ENCODE measurements around the gene EIF3B.
"Not testable (repeated sequence)": the region's sequence is repeated elsewhere in the genome, so short reads cannot be mapped to it uniquely, and the experiment has no call there.

EIF3B gene

DNA sequence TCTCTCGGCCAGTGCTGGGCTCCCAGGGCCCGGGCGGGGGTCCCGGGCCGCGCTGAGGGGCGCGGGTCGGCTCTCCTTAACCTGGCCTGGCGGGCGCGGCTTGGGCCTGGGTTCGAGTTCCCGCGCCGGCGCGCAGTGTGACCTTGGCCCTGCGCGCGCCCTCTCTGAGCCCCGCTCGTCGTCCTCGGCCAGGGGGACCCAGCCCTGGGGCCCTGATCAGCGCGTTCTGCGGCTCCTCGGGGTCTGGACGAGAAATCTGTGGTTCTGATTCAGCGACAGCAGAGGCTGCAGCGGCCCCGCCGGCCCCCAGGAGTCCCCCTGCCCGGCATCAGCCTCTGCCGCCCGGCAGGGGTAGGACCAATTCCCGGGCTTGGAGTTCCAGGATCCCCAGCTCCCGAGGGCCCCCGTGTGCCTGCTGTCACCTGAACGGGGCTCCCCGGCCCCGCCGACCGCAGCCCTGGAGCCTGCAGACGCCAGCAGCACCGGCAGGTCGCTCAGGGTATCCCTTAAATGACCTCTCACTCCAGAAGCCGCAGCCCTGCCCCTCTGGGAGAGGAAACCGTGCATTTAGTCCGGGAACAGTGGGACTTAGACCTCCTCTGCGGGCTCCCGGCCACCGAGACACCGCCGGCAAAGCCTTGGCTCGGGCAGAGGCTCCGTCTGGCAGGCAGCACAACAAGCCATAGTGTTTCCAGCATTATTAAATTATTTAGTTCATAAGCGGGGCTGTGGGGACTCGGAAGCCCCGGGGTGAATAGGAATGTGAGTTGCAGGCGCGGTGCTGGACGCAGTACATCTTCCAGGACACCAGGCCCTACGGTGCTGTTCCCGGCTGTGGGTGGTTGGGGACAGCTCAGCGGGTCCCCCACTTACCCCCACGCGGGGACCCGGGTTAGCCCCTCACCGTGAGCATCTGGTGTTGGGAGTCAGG, 49.4 kb downstream of the EIF3B start:
- DNase-seq, result peak; percentile 23

DNA sequence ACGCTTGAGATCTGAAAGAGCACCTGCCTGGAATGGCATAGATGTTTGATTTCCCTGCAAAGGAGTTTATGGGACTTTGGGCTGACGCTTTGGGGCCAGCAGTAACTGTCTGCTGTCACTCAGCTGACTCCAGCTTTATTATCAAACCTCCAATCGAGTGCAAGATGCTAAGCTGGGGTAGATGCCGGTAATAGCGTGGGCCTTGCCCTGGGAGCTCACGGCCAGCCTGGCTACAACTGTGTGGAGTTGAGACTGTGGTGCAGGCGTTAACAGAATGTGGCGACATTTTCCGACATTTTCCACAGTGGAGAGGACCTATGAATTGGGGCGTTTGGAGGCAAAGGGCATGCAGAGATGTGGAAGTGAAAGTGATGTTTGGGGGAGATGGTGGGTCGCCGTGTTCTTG, 50.1 kb downstream of the EIF3B start:
- no peak for DNase-seq

DNA sequence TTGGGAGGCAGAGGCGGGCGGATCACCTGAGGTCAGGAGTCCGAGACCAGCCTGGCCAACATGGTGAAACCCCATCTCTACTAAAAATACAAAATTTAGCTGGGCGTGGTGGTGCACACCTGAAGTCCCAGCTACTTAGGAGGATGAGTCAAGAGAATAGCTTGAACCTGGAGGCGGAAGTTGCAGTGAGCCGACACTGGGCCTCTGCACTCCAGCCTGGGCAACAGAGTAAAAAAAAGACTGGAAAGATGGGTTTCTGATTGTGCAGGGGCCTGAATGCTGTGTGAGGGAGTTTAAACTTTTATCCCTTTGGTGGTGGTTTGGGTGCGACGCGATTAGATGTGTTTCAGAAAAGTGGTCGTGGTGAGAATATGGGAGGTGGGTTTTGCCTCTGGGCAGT, 50.6 kb downstream of the EIF3B start:
- no peak for DNase-seq

DNA sequence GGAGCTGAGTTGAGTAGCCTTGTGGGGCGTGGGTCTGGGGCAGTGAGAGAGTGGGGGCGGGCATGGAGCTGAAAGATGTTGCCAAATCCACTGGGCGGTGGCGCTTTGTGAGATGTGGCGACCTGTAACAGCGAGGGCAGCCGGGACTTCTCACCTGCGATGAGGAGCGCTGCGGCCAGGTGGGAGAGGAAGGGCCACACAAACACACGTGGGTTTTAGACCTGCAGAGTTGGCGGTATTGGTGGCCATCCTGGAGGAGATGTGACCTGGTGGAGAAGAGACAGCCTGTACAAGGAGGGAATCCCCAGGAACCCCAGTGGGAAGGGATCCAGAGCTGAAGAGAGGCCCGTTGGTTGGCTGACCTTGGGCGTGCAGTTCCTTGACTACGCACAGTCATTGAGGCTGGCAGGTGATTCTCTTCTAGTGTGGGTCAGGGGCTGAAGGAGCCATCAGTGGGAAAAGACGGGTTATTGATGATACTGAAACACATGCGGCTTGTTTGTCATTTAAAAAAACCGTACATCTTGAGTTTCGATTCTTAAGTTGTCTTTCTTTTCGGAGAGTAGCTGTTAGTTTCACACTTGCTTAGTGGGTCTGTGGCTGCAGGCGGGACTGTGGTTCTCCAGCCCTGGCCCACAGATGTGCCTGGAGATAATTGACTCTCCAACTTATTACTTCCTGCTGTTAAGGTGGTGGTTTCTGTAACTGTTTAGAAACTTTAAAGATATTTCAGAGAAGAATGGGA, 51.1 kb downstream of the EIF3B start:
- peak; percentile 37 for DNase-seq

DNA sequence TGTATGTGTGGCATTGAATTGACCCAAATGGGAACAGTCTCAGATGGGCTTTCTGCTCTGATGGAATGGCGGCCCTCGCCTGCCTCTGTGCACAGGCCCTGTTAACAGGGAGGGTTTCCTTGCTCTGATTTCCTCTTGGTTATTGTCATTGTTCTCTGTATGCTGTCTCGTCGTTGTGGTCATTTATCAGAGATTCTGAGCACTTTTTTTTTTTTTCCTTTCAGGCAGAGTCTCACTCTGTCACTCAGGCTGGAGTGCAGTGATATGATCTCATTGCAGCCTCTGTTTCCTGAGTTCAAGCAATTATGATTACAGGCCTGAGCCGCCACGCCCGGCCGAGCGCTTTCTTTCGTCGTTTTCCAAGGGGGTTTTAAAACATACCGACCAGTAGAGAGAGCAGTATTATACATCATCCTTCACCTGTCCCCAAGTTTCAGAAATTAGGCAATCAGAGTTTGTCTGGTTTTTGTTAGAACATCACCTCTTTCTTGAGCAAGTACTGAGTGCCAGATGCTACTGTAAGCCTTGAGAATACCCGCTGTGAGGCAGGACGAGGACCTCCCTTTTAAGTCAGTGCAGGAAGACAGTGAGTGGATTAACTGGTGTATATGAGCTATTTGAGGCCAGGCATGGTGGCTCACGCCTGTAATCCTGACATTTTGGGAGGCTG, 55.3 kb downstream of the EIF3B start:
- no peak for DNase-seq

DNA sequence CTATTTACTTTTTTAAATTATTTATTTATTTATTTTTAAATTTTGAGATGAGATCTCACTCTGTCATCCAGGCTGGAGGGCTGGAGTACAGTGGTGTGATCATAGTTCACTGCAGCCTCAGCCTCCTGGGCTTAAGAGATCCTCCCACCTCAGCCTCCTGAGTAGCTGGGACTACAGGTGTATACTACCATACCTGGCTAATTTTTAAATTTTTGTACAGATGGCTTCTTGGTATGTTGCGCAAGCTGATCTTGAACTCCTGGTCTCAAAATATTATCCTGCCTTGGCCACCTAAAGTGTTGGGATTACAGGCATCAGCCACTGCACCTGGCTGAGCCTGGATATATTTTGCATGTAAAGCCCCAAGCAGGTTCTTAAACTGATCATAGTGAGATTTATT, 56.4 kb downstream of the EIF3B start:
- DNase-seq, result no peak

DNA sequence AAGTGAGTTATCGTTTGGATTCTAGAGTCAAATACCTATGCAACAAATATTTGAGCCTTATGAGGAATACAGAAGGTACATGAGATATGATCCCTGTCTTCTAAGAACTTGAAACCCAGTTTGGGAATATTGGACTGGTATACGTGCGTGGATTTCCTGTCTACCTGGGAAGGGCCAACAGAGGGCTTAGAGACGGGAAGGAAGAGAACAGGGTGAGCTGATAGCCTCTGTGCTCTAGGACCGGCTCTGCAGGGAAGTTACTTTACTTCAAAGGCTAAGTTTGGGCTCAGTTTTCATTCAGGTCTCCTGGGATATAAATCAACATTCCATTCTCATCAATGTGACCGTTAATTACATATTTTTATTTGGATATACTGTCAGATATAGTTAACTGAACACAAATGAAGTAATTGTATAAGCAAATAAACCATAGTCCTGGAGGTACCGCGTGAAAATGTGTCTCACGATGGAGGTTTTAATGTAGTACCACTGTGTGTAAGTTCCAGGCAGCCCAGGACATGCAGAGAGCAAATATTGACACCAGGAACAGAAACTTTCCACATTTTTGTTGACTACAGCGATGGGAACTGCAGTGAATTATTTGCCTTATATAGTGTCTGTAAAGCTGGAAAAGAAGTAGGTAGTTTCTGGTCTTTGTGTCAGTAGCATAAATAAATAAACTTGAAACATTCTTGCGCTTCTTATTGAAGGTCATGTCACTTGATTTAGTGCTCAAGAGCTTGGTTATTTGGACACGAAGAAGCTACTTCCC, 57.4 kb downstream of the EIF3B start:
- no peak for DNase-seq

DNA sequence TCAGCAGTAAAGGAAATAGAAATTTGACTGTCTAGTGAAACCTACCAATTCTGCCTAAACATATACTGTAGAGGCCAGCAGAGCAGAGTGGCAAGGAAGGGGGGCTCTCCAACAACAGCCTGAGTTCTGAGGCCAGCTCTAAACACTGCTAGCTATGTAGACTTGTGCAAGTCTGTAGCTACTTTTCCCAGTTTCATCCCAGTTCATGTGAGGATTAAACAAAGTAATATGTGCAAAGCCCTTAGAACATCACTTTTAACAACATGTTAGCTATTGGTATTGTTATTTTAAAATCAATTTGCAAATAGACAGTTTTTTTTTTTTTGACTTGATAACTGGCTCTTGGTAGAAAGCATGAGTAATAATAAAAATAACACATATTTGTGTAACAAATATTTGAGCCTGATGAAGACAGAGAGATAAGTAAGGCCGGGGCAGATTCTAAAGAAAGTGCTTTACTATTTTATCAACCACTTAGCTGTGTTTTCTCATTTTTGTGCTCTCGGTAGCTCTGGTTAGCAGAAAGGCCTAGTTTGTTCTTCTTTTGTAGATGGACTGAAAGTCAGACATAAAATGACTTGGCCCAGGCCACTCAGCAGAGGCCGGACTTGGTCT, 58.1 kb downstream of the EIF3B start:
- DNase-seq, result no peak

DNA sequence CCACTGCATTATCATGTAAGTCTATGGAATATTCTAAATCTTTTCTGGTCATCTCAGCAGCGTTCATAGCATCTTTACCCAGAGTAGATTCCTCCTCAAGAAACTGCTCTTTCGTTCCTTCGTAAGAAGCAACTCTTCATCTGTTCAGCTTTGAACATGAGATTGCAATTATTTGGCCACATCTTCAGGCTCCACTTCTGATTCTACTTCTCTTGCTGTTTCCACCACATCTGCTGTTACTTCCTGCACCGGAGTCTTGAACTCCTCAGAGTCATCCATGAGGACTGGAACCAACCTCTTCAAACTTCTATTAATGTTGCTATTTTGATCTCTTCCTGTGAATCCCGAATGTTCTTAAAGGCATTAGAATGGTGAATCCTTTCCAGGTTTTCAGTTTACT, 61.4 kb downstream of the EIF3B start:
- DNase-seq, result no peak

DNA sequence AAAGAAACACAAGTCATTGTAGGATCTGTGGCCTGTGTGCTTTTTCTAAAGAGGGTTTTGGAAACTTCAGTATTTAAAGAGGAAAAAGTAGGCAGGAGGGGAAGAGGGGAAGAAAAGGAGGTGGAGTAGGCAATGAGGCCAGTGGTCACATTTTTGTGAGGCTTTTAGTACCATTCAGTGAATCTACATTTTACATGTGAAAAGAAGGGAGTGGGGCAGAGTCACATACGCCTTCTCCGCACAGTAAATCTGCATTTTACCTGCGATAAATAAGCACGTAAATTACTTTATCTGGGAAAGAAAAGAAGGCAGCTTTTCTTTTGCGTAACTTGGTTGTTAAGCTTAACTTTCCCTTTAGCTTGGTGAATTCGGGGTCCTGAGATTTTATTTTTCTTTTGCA, 62.0 kb downstream of the EIF3B start:
- no peak for DNase-seq

DNA sequence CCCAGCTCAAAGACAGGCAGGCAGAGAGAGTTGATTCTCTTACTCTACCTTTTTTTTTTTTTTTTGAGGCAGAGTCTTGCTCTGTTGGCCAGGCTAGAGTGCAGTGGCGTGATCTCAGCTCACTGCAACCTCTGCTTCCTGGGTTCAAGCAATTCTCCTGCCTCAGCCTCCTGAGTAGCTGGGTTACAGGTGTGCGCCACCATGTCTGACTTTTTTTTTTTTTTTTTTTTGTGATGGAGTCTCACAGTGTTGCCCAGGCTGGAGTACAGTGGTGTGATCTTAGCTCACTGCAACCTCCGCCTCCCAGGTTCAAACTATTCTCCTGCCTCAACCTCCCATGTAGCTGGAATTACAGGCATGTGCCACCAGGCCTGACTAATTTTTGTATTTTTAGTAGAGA, 62.6 kb downstream of the EIF3B start:
- DNase-seq, result not testable (repeated sequence)

DNA sequence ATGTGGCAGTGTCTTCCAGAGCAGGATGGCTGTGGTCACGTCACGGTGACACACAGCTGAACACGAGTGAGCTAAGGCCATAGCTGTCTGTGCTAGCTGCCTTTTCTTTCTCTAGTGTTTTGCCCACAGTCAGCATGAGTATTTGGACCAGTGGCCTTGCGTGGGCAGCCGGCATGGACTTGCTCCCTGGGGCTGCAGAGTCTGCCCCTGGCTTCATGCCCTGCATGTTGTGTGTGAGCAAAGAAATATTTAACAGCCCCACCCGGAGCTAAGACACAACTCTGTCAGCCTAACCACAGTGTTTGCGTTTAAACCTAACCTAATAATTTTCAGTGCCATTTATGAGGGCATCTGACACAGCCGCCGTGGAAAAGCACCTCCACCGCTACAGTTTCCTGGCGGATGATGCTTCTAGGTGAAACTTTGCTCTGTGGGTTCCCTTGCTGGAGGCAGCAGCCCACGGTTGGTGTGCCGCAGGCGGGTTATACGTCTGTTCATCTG, 63.4 kb downstream of the EIF3B start:
- no peak for DNase-seq

DNA sequence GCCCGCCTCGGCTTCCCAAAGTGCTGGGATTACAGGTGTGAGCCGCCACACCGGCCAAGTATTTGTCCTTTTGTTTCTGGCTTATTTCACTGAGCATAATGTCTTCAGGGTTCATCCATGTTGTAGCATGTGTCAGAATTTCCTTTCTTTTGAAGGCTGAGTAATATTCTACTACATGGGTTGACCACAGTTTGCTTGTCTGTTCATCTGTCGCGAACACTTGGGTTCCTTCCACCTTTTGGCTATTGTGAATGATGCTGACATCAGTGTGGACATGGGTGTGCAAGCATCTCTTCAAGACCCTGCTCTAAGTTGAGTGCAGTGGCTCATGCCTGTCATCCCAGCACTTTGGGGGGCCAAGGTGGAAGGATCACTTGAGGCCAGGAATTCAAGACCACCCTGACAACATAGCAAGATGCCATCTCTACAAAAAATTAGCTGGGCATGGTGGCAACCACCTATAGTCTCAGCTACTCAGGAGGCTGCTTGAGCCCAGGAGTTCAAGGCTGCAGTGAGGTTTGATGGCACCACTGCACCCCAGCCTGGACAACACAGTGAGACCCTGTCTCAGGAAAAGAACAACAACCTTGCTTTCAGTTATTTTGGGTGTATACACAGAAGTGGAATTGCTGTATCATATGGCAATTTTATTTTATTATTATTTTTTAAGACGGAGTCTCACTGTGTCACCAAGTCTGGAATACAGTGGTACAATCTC, 65.7 kb downstream of the EIF3B start:
- DNase-seq, result no peak

DNA sequence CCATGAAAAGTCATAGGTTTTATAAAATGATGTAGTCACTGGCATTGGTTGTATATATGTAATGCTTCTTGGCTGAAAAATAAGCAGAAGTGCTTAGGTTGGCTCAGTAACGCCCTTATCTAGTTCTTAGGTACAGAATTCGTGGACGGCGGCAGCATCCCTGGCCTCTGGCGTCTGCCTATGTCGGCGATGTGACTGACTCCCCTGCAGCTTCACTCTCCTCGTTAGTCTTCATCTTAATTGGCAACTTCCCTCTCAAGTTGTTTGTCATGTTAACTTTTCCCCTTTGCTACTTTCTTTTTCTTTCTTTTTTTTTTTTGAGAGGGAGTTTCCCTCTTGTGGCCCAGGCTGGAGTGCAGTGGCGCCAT, 67.3 kb downstream of the EIF3B start:
- DNase-seq, result no peak

DNA sequence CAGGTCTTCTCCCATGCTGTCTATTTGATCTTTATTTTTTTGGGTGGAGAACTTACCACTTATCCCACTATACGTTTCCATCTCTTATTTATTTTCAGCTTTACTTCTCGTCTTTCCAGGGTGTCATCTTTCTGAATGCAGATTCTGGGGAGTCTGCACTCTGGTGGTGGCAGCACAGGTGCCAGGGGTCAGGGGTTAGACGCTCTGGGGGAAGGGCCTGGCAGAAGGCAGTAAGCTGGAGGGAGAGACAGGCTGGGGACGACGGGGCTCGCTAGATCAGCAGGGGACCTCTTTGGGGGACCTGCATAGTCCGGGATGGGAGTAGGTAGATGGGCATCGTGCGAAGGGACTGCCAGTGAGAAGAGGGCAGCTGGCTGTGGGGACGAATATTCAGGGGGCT, 71.1 kb downstream of the EIF3B start:
- DNase-seq, result no peak

Data from activated CD4-positive, alpha-beta T cell treated with anti-CD3 and anti-CD28 coated beads for 1 hour (primary cell).